K562 treated with DMSO at 1 percent for 24 hours (cell line): ENCODE measurements around the gene GBF1. TPM values are rescaled to one million over a fixed set of nuclear protein-coding genes. Genes with fewer than 3 reads are reported as not detected.

ENCODE experiments used
- total RNA-seq: library from RNA; unstranded; fragments of 300-600 nt; gene quantifications from 2 replicates; pipeline ENCODE4 v1.2.3, GENCODE V29; 2022; ENCODE audit warnings: low read depth; ENCODE audit not compliant: insufficient read depth

GBF1 gene
- 35.3 and 37.2 TPM in 2 replicates for total RNA-seq

GRCh38 chr10:102245082-102245931 is at the start of gene GBF1:
Gene GBF1, plus strand, starts transcription at chr10:102245532. Its CDS starts 13,407 bp downstream, at chr10:102258939.

GRCh38 chr10:102225646-102226541 is 19.4 kb upstream of the GBF1 start, which contains the start of gene ELOVL3:
Gene ELOVL3, plus strand, starts transcription at chr10:102226299. Its CDS starts 250 bp downstream, at chr10:102226549.

GRCh38 chr10:102241444-102242117 is 3.8 kb upstream of the GBF1 start, which contains the start of gene PITX3:
Gene PITX3, minus strand, starts transcription at chr10:102241512. Its CDS starts 9,432 bp downstream, at chr10:102232080.

GRCh38 chr10:102395400-102396316 is 150.3 kb downstream of the GBF1 start, which contains the start of gene NFKB2:
Gene NFKB2, plus strand, starts transcription at chr10:102395705. Its CDS starts 255 bp downstream, at chr10:102395960.

GRCh38 chr10:102418622-102419268 is 173.4 kb downstream of the GBF1 start, which contains the start of gene PSD:
Gene PSD, minus strand, starts transcription at chr10:102418785. Its CDS starts 1,747 bp downstream, at chr10:102417038.

GRCh38 chr10:102420714-102421506 is 175.6 kb downstream of the GBF1 start, which contains the start of gene FBXL15:
Gene FBXL15, plus strand, starts transcription at chr10:102420836. Its CDS starts 294 bp downstream, at chr10:102421130.

Other genes with a start within 250 kb of the GBF1 start
- not detected in 2 replicates for gene ARMH3, start 189.4 kb upstream of the GBF1 start, total RNA-seq
- gene HPS6, start 180.2 kb upstream of the GBF1 start, total RNA-seq: 18.4 and 18.8 TPM in 2 replicates
- gene LDB1, start 125.2 kb upstream of the GBF1 start, total RNA-seq: 44.9 and 52.7 TPM in 2 replicates
- 8.8 and 10.2 TPM in 2 replicates for gene PPRC1, start 112.5 kb upstream of the GBF1 start, total RNA-seq
- 36.8 and 42.9 TPM in 2 replicates for gene NOLC1, start 93.1 kb upstream of the GBF1 start, total RNA-seq
- gene ELOVL3, start 19.2 kb upstream of the GBF1 start, total RNA-seq: 0.52 and 1.7 TPM in 2 replicates
- gene PITX3, start 4.0 kb upstream of the GBF1 start, total RNA-seq: 0.28 and 0.86 TPM in 2 replicates
- gene NFKB2, start 150.2 kb downstream of the GBF1 start, total RNA-seq: 66.0 and 66.5 TPM in 2 replicates
- gene PSD, start 173.3 kb downstream of the GBF1 start, total RNA-seq: 1.3 and 4.7 TPM in 2 replicates
- gene FBXL15, start 175.3 kb downstream of the GBF1 start, total RNA-seq: 35.2 and 40.7 TPM in 2 replicates
- 43.0 and 47.0 TPM in 2 replicates for gene CUEDC2, start 187.0 kb downstream of the GBF1 start, total RNA-seq
- 1.2 TPM in 2 replicates for gene C10orf95, start 206.0 kb downstream of the GBF1 start, total RNA-seq